GM19193 (cell line): ENCODE data around the gene OGT.

Experiments used
- POLR2A ChIP-seq: IDR thresholded peaks from 4 replicates; pipeline ENCODE4 v1.6.1; 2011; ENCODE audit not compliant: insufficient read depth, insufficient read length; ENCODE audit errors: extremely low read depth

Gene OGT

GRCh38 chrX:71607488-71607887 lies 74.6 kb downstream of the OGT start:
- TF ChIP-seq POLR2A = no peak

DNA sequence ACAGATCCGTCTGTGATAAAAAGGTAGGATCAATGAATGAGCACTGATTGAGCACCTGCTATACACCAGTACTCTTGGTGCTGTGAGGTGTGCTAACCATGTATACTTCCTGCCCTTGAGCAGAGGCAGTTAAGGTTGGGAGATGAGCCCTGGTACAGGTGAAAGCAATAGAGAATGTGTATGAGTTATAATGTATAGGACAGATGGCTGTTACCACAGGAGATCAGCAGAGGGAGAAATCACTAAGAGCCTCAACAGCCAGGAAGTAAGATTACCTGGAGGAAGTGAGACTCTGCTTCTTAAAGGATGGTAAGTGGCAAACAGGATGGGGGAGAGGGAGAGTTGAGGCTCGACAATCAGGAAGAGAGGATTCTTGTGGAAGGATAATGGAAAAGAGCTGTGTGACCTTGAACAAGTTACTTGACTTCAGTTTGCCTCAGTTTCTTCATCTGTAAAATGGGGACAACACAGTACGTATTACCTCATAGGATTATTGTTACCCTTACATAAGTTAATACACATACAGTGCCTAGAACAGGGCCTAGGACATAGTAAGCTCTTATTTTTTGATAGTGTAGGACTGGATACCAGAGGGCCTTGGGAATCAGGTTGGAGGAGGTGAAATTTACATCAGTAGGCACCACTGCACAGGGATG lies 76.3 kb downstream of the OGT start:
- TF ChIP-seq POLR2A = no peak

DNA sequence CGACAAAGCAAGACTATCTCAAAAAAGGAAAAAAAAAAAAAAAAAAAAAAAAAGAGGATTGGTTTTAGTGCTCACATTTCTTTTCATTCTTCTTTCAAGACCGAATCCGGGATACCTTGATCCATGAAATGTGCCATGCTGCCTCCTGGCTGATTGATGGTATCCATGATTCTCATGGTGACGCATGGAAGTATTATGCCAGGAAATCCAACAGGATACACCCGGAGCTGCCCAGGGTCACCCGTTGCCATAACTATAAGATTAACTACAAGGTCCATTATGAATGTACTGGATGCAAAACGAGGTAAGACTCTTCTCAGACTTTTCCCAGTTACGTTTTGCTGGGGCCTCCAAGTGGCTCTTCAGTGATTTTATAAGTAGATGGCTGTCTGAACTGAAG lies 79.4 kb downstream of the OGT start:
- no peak for TF ChIP-seq POLR2A

DNA sequence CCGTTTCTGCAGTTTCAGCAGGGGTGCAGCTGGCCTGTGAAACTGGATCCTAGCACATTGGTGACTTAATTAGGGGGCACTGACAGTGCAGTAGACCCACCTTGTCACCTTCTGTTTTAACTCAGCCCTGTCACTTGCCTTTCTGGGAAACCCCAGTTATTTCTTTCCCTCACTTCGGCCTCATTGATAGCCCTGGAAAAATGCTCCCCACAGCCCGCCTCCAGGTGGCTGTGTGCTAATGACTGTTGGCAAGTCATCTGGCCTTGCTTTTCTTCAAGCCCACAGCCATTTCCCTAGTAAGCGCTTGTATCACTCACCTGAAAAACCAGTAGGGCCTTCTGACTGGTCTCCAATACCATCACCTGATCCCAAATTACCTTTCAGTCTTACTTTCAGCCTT lies 82.2 kb downstream of the OGT start:
- TF ChIP-seq POLR2A = no peak

DNA sequence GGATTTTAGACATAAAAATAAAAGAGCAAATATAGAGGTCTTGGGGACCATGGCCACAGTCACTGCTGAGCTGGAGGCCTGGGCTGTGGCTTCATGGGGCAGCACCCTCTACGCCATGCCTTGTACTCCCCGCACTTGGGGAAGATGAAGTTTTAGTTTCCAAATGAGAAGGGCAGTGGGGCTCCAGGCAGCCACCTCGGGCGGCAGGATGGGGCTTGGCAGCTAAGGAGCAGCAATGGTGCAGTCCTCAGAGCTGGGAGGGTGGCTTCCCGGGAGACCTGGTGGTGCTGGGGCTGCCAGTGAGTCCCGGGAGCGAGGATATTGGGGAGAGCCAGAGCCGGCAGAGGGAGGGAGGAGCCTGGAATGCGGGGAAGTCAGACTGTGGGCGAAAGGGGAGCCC lies 83.0 kb downstream of the OGT start:
- TF ChIP-seq POLR2A = no peak

- TF ChIP-seq POLR2A = peak; percentile 13
Observed at GRCh38 chrX:71616672-71617529, 84.0 kb downstream of the OGT start.

GRCh38 chrX:71617742-71618141 lies 84.8 kb downstream of the OGT start:
- no peak for TF ChIP-seq POLR2A

GRCh38 chrX:71618303-71618721 lies 85.4 kb downstream of the OGT start, which contains the start of gene CXCR3:
TSS of gene CXCR3 (minus strand) at chrX:71618511. CDS start at chrX:71618449, 62 bp downstream.
- TF ChIP-seq POLR2A = peak; percentile 64

- TF ChIP-seq POLR2A = no peak
Observed at GRCh38 chrX:71618787-71619186, 85.9 kb downstream of the OGT start.

DNA sequence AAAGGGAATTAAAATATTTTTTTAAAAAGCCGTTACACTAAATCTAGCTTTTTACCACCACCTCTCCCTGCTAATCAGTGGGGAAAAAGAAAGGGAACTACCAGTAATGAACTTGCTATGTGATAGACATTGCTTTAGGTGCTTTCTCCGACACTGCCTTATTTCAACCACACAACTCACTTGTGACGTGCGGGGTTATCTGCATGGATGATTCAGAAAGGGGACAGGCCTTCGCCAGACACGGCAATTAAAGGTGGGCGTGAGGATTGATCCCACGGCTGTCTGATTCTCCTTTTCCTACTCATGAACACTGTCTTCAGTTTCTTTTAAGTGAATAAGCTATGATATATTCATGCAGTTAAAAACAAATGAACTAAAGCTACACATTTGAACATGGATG lies 86.3 kb downstream of the OGT start:
- TF ChIP-seq POLR2A = no peak

DNA sequence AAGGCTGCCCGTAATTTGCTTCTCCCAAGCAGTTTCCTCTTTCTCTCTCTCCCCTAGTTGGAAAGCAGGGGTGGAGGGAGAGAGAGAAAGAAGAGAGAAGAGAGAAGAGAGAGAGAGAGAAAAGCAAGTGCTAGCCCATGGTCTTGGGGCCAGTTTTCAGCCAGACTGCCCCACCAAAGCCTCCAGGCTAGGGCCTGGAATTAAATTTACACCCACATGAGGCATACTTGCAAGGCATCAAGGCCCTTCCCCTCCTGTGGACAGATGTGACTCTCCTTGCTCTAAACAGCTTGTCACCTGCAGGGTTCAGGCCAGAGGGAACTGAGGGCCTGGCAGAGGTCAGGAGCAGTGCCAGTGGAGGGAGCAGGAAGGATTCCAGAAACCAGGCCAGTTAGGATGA lies 87.1 kb downstream of the OGT start:
- TF ChIP-seq POLR2A = no peak

- no peak for TF ChIP-seq POLR2A
Observed at GRCh38 chrX:71621603-71622002, 88.7 kb downstream of the OGT start.

DNA sequence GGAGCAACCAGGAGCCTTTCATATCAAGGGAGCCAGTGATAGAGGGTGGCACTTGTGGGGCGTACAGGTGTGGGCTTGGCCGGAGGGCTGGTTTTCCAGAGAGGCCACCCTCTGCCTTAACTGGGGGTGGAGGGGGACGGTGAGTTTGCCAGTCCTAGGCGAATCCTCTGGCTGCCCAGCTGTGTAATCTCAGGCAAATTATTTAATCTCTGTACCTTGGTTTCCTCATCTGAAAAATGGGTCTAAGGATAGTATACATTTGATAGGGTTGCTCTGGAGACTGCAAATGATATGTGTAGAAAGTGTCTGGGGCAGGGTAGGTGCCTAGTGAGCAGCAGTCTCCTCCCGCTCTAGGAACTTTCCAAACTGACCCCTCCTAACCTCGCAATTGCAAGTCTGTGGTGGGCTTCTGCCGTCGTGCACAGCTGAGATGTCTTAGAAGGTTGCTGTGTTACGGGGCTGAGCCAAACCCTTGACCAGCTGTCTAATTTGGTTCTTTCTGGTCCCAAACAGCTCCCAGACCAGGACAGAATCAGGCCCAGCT lies 89.2 kb downstream of the OGT start:
- no peak for TF ChIP-seq POLR2A

DNA sequence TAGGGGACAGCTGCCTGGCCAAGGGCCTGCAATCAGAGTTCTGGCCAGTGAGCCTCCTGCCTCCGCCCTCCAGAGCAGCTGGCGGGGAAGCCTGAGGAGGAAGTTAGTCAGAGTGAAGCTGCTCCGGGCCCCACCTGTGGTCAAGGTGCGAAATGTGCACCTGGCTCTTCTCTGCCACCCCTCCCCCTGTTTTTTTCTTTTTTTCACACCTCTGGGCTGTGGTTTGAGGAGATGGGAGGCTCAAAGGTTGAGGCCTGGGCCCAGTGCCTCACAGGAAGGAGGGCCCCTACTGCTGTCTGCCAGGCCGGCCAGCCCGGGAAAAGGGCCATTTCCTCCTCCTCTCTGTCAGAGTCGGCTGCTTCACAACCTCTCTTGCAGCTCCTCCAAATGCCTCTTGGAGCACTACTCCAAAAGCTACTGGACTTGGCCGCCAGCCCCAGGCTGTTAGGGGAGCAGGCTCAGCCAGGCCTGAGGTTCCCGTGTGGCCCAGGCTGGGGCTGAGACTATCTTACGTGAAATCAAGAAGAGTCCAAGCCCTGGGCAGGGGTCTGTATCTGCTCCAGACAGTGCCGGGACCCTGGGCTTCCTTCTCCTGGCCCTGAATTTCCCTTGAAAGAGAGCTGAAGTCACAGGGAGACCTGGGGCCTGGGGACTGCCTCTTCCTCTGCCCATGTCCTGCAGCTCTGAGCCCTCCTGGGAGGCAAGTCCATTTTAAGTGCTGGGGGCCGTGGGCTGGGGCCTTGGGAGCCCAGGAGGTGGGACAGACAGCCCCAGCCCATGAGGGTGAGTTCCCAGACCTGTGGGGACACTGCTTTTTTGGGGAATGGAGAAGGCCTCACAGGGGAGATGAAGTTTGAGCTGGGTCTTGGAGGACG lies 89.9 kb downstream of the OGT start:
- TF ChIP-seq POLR2A = peak; percentile 48

DNA sequence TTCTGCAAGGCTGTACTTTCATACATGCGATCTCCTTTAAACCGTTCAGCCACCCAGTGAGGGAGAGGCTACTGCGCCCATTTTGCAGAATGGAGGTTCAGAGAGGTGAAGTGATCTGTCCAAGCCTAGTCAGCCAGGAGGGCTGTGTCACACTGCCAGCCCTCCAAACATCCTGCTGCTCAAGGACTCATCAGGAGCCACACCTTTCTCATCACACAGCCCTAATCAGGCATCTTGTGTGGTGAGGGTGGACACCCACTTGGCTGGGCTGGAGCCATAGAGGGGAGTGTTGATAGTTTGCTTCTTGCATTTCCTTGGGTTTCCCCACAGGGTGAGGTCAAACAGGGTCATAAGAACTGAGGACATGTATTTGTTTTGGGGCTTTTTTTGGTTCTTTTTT lies 90.8 kb downstream of the OGT start:
- TF ChIP-seq POLR2A = no peak

GRCh38 chrX:71625471-71625870 lies 92.6 kb downstream of the OGT start:
- TF ChIP-seq POLR2A = no peak
